Measurements from ENCODE around the gene SLBP.

The SLBP gene

DNA sequence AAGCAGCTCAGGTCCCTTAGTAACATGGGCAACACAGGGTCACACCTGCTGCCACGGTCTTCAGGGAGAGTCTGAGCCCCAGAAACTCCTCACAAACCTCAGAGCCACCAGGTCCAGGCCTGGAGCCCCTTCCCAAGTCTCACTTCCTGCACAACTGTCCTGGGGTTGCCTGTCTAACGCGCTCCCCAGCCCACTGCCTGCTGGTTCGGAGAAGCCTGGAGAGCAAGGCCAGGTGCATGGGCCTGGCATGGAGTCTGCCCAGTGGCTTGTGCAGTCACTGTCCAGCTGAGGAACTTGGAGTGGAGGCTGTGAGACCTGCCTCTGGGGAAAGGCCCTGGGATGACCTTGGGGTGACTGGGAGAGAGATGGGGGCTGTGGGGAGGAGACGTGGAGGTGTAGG, 56.0 kb downstream of the SLBP start:
- 98% methylated on average over 5 of the region's 5 CpGs for WGBS (ENCODE audit: insufficient coverage)
- CTCF ChIA-PET: no interaction called here

GRCh38 chr4:1655676-1656075, 56.4 kb downstream of the SLBP start:
- CTCF ChIA-PET: no interaction called here
- H3K9me3 ChIP-seq (ENCODE audit: control extremely low read depth in 1 of 5, control insufficient read depth in 4 of 5, insufficient read depth in 2 of 5, low read depth in 1 of 5, low read length in 4 of 5): no peaks in the 10 kb centered on the region
- H3K36me3 ChIP-seq (ENCODE audit: control insufficient read depth in 4 of 4, insufficient read depth in 4 of 4, low read length in 3 of 4): peaks cover 0 to 2% (median 0%) of the 10 kb centered on the region in 4 experiments
- 98% methylated on average over 18 of the region's 18 CpGs for WGBS (ENCODE audit: insufficient coverage)
- H3K4me1 ChIP-seq (ENCODE audit: control extremely low read depth in 1 of 4, control insufficient read depth in 4 of 4, insufficient read depth in 4 of 4, low read length in 3 of 4): no peaks in the 10 kb centered on the region
- H3K27ac ChIP-seq (ENCODE audit: insufficient read depth in 1 of 2, low read depth in 1 of 2, low read length in 2 of 2, poor library complexity in 1 of 2, severe bottlenecking in 2 of 2): no peak overlapping the region
- no peak overlapping the region for H3K4me3 ChIP-seq (ENCODE audit: control insufficient read depth in 1 of 7, extremely low read depth in 1 of 7, insufficient read depth in 4 of 7, low read depth in 2 of 7, low read length in 6 of 7)
- POLR2A ChIA-PET: no interaction called here
- no peak for DNase-seq
- no peaks in the 10 kb centered on the region for H3K27me3 ChIP-seq (replicated peaks in 2 of 5; ENCODE audit: control insufficient read depth in 4 of 5, insufficient read depth in 5 of 5, low read length in 4 of 5)

More for the DNA sequence above, 56.0 kb downstream of the SLBP start:
- peaks cover 0 to 1% (median 0%) of the 10 kb centered on the region in 4 experiments for H3K36me3 ChIP-seq (ENCODE audit: control insufficient read depth in 4 of 4, insufficient read depth in 4 of 4, low read length in 3 of 4)
- no peak overlapping the region for H3K27ac ChIP-seq (ENCODE audit: insufficient read depth in 1 of 2, low read depth in 1 of 2, low read length in 2 of 2, poor library complexity in 1 of 2, severe bottlenecking in 2 of 2)
- H3K27me3 ChIP-seq (replicated peaks in 2 of 5; ENCODE audit: control insufficient read depth in 4 of 5, insufficient read depth in 5 of 5, low read length in 4 of 5): no peaks in the 10 kb centered on the region
- POLR2A ChIA-PET: no interaction called here
- no peak overlapping the region for H3K4me3 ChIP-seq (ENCODE audit: control insufficient read depth in 1 of 7, extremely low read depth in 1 of 7, insufficient read depth in 4 of 7, low read depth in 2 of 7, low read length in 6 of 7)
- no peak for DNase-seq
- no peaks in the 10 kb centered on the region for H3K9me3 ChIP-seq (ENCODE audit: control extremely low read depth in 1 of 5, control insufficient read depth in 4 of 5, insufficient read depth in 2 of 5, low read depth in 1 of 5, low read length in 4 of 5)
- no peaks in the 10 kb centered on the region for H3K4me1 ChIP-seq (ENCODE audit: control extremely low read depth in 1 of 4, control insufficient read depth in 4 of 4, insufficient read depth in 4 of 4, low read length in 3 of 4)

DNA sequence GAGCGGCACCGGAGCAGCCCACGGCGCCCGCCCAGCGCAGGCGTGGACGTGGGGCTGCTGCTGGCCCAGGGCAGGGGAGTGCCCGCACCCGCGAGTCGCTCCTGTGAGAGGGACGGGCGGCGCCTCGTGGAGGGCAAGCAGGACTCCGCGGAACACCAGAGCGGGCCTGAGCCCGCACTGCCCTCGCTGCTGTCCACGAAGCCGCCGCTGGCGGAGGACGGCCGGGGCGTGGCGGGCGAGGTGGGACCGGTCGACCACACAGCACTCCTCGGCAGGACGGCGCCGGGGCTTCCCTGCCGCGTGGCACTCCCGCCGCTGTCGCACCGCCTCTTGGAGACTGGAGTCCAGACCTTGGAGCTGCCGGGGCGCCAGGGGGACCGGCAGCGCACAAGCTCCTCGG, 57.0 kb downstream of the SLBP start:
- Histone ChIP-seq H3K27ac (ENCODE audit: insufficient read depth in 1 of 2, low read depth in 1 of 2, low read length in 2 of 2, poor library complexity in 1 of 2, severe bottlenecking in 2 of 2) (no peak overlapping the region), H3K4me1 (ENCODE audit: control extremely low read depth in 1 of 4, control insufficient read depth in 4 of 4, insufficient read depth in 4 of 4, low read length in 3 of 4) (no peaks in the 10 kb centered on the region), H3K27me3 (replicated peaks in 2 of 5; ENCODE audit: control insufficient read depth in 4 of 5, insufficient read depth in 5 of 5, low read length in 4 of 5) (no peaks in the 10 kb centered on the region), H3K4me3 (ENCODE audit: control insufficient read depth in 1 of 7, extremely low read depth in 1 of 7, insufficient read depth in 4 of 7, low read depth in 2 of 7, low read length in 6 of 7) (no peak overlapping the region), H3K9me3 (ENCODE audit: control extremely low read depth in 1 of 5, control insufficient read depth in 4 of 5, insufficient read depth in 2 of 5, low read depth in 1 of 5, low read length in 4 of 5) (no peaks in the 10 kb centered on the region), H3K36me3 (ENCODE audit: control insufficient read depth in 4 of 4, insufficient read depth in 4 of 4, low read length in 3 of 4) (peaks cover 0 to 4% (median 0%) of the 10 kb centered on the region in 4 experiments)
- POLR2A ChIA-PET: no interaction called here
- 98% methylated on average over 39 of the region's 47 CpGs for WGBS (ENCODE audit: insufficient coverage)
- CTCF ChIA-PET: no interaction called here
- DNase-seq: no peak

GRCh38 chr4:1654216-1654955, 57.7 kb downstream of the SLBP start:
- CTCF ChIA-PET: no interaction called here
- Histone ChIP-seq H3K27ac (ENCODE audit: insufficient read depth in 1 of 2, low read depth in 1 of 2, low read length in 2 of 2, poor library complexity in 1 of 2, severe bottlenecking in 2 of 2) (no peak overlapping the region), H3K36me3 (ENCODE audit: control insufficient read depth in 4 of 4, insufficient read depth in 4 of 4, low read length in 3 of 4) (peaks cover 0 to 4% (median 0%) of the 10 kb centered on the region in 4 experiments), H3K4me3 (ENCODE audit: control insufficient read depth in 1 of 7, extremely low read depth in 1 of 7, insufficient read depth in 4 of 7, low read depth in 2 of 7, low read length in 6 of 7) (no peak overlapping the region), H3K4me1 (ENCODE audit: control extremely low read depth in 1 of 4, control insufficient read depth in 4 of 4, insufficient read depth in 4 of 4, low read length in 3 of 4) (no peaks in the 10 kb centered on the region), H3K27me3 (replicated peaks in 2 of 5; ENCODE audit: control insufficient read depth in 4 of 5, insufficient read depth in 5 of 5, low read length in 4 of 5) (no peaks in the 10 kb centered on the region), H3K9me3 (ENCODE audit: control extremely low read depth in 1 of 5, control insufficient read depth in 4 of 5, insufficient read depth in 2 of 5, low read depth in 1 of 5, low read length in 4 of 5) (no peaks in the 10 kb centered on the region)
- no peak for DNase-seq
- POLR2A ChIA-PET: no interaction called here
- WGBS (ENCODE audit: insufficient coverage): 92% methylated on average over 20 of the region's 23 CpGs

DNA sequence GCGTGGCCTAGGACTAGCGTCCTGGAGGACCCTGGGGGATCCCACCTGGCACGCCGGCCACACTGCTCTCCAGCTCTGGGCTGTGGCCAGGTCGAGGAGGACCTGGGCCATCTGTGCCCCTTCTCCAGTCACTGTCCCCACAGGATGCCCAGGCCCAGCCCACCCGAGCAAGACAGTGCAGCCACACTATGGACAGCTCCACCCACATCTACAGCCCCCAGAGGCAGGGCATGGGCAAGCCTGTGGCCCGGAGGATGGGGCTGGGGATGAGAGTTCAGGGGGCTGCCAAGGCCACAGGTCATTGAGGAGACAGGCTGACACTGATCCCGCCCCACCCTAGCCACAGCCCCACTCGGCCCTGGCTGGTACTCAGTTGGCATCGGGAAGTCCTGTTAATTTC, 58.3 kb downstream of the SLBP start:
- ChIA-PET CTCF (no interaction called here), POLR2A (no interaction called here)
- 98% methylated on average over 7 of the region's 10 CpGs for WGBS (ENCODE audit: insufficient coverage)
- DNase-seq: no peak
- Histone ChIP-seq H3K4me3 (ENCODE audit: control insufficient read depth in 1 of 7, extremely low read depth in 1 of 7, insufficient read depth in 4 of 7, low read depth in 2 of 7, low read length in 6 of 7) (no peak overlapping the region), H3K27ac (ENCODE audit: insufficient read depth in 1 of 2, low read depth in 1 of 2, low read length in 2 of 2, poor library complexity in 1 of 2, severe bottlenecking in 2 of 2) (no peak overlapping the region), H3K27me3 (replicated peaks in 2 of 5; ENCODE audit: control insufficient read depth in 4 of 5, insufficient read depth in 5 of 5, low read length in 4 of 5) (no peaks in the 10 kb centered on the region), H3K9me3 (ENCODE audit: control extremely low read depth in 1 of 5, control insufficient read depth in 4 of 5, insufficient read depth in 2 of 5, low read depth in 1 of 5, low read length in 4 of 5) (no peaks in the 10 kb centered on the region), H3K4me1 (ENCODE audit: control extremely low read depth in 1 of 4, control insufficient read depth in 4 of 4, insufficient read depth in 4 of 4, low read length in 3 of 4) (no peaks in the 10 kb centered on the region), H3K36me3 (ENCODE audit: control insufficient read depth in 4 of 4, insufficient read depth in 4 of 4, low read length in 3 of 4) (peaks cover 0 to 2% (median 0%) of the 10 kb centered on the region in 4 experiments)

DNA sequence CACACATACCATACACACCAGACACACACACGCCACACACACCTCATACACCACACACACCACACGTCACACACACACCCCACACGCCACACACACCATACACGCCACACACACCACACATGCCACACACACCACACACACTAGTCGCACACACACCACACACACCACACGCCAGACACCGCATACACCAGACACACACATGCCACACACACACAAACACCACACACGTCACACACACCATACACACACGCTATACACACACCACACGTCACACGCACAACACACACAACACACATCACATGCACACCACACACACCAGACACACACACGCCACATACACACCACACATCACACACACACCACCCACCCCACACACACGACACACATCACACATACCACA, 60.0 kb downstream of the SLBP start:
- 100% methylated on average over 7 of the region's 13 CpGs for WGBS (ENCODE audit: insufficient coverage)
- DNase-seq: no peak
- CTCF ChIA-PET: no interaction called here
- no peaks in the 10 kb centered on the region for H3K9me3 ChIP-seq (ENCODE audit: control extremely low read depth in 1 of 5, control insufficient read depth in 4 of 5, insufficient read depth in 2 of 5, low read depth in 1 of 5, low read length in 4 of 5)
- POLR2A ChIA-PET: no interaction called here
- peaks cover 0 to 2% (median 0%) of the 10 kb centered on the region in 4 experiments for H3K36me3 ChIP-seq (ENCODE audit: control insufficient read depth in 4 of 4, insufficient read depth in 4 of 4, low read length in 3 of 4)
- H3K27me3 ChIP-seq (replicated peaks in 2 of 5; ENCODE audit: control insufficient read depth in 4 of 5, insufficient read depth in 5 of 5, low read length in 4 of 5): no peaks in the 10 kb centered on the region
- H3K27ac ChIP-seq (ENCODE audit: insufficient read depth in 1 of 2, low read depth in 1 of 2, low read length in 2 of 2, poor library complexity in 1 of 2, severe bottlenecking in 2 of 2): no peak overlapping the region
- H3K4me1 ChIP-seq (ENCODE audit: control extremely low read depth in 1 of 4, control insufficient read depth in 4 of 4, insufficient read depth in 4 of 4, low read length in 3 of 4): no peaks in the 10 kb centered on the region
- no peak overlapping the region for H3K4me3 ChIP-seq (ENCODE audit: control insufficient read depth in 1 of 7, extremely low read depth in 1 of 7, insufficient read depth in 4 of 7, low read depth in 2 of 7, low read length in 6 of 7)

GRCh38 chr4:1651609-1652008, 60.5 kb downstream of the SLBP start:
- Histone ChIP-seq H3K27me3 (replicated peaks in 2 of 5; ENCODE audit: control insufficient read depth in 4 of 5, insufficient read depth in 5 of 5, low read length in 4 of 5) (no peaks in the 10 kb centered on the region), H3K4me1 (ENCODE audit: control extremely low read depth in 1 of 4, control insufficient read depth in 4 of 4, insufficient read depth in 4 of 4, low read length in 3 of 4) (no peaks in the 10 kb centered on the region), H3K4me3 (ENCODE audit: control insufficient read depth in 1 of 7, extremely low read depth in 1 of 7, insufficient read depth in 4 of 7, low read depth in 2 of 7, low read length in 6 of 7) (no peak overlapping the region), H3K36me3 (ENCODE audit: control insufficient read depth in 4 of 4, insufficient read depth in 4 of 4, low read length in 3 of 4) (peaks cover 0 to 2% (median 0%) of the 10 kb centered on the region in 4 experiments), H3K27ac (ENCODE audit: insufficient read depth in 1 of 2, low read depth in 1 of 2, low read length in 2 of 2, poor library complexity in 1 of 2, severe bottlenecking in 2 of 2) (no peak overlapping the region), H3K9me3 (ENCODE audit: control extremely low read depth in 1 of 5, control insufficient read depth in 4 of 5, insufficient read depth in 2 of 5, low read depth in 1 of 5, low read length in 4 of 5) (no peaks in the 10 kb centered on the region)
- ChIA-PET CTCF (no interaction called here), POLR2A (no interaction called here)
- no peak for DNase-seq
- 97% methylated on average over 9 of the region's 13 CpGs for WGBS (ENCODE audit: insufficient coverage)

Data from common myeloid progenitor, CD34-positive (primary cell).